H9 (cell line): ENCODE data around the gene CDH23. TPM values are rescaled to one million over a fixed set of nuclear protein-coding genes. Genes with fewer than 3 reads are reported as not detected.

Experiments
- DNase-seq: peaks from one replicate; pipeline ENCODE4 v3.0.0-alpha.2; 2017
- H2AFZ ChIP-seq: one replicate; pipeline ENCODE4 v1.6.1; 2013; ENCODE audit warnings: mild to moderate bottlenecking, low read length, control low read depth, moderate library complexity
- H2AK5ac ChIP-seq: 2 replicates; pipeline ENCODE4 v1.6.1; 2013; ENCODE audit warnings: low read length, control low read depth, mixed read lengths; ENCODE audit not compliant: insufficient read length
- H2BK120ac ChIP-seq: one replicate; pipeline ENCODE4 v1.6.1; 2013; ENCODE audit warnings: low read depth, mild to moderate bottlenecking, low read length, control low read depth, inconsistent platforms; ENCODE audit not compliant: poor library complexity, severe bottlenecking
- H2BK12ac ChIP-seq: 2 replicates; pipeline ENCODE4 v1.6.1; 2013; ENCODE audit warnings: low read length, control low read depth, mixed read lengths, low read depth; ENCODE audit not compliant: insufficient read length
- H2BK15ac ChIP-seq: 2 replicates; pipeline ENCODE4 v1.6.1; 2013; ENCODE audit warnings: low read depth, low read length, control low read depth
- H2BK20ac ChIP-seq: one replicate; pipeline ENCODE4 v1.6.1; 2013; ENCODE audit warnings: low read depth, mild to moderate bottlenecking, low read length, control low read depth, inconsistent platforms; ENCODE audit not compliant: poor library complexity, severe bottlenecking
- H2BK5ac ChIP-seq: 2 replicates; pipeline ENCODE4 v1.6.1; 2013; ENCODE audit warnings: low read length, control low read depth, mixed read lengths; ENCODE audit not compliant: insufficient read length
- H3K14ac ChIP-seq: 2 replicates; pipeline ENCODE4 v1.6.1; 2013; ENCODE audit warnings: low read length, control low read depth; ENCODE audit not compliant: insufficient read depth
- H3K18ac ChIP-seq: 2 replicates; pipeline ENCODE4 v1.6.1; 2013; ENCODE audit warnings: low read depth, mild to moderate bottlenecking, mixed read lengths, low read length, control low read depth; ENCODE audit not compliant: insufficient read length
- H3K23ac ChIP-seq: 2 replicates; pipeline ENCODE4 v1.6.1; 2013; ENCODE audit warnings: low read length, control low read depth, mixed read lengths, low read depth; ENCODE audit not compliant: insufficient read length
- H3K23me2 ChIP-seq: 2 replicates; pipeline ENCODE4 v1.6.1; 2013; ENCODE audit warnings: low read depth, mild to moderate bottlenecking, mixed read lengths, low read length, control low read depth; ENCODE audit not compliant: insufficient read length, poor library complexity, severe bottlenecking
- H3K27ac ChIP-seq: 2 replicates; pipeline ENCODE4 v1.5.1; 2013; ENCODE audit warnings: low read length, control low read depth, mixed read lengths, low read depth; ENCODE audit not compliant: insufficient read length
- H3K27me3 ChIP-seq: 2 replicates; pipeline ENCODE4 v1.6.1; 2013; ENCODE audit warnings: low read length, control low read depth, inconsistent platforms; ENCODE audit not compliant: insufficient read depth
- H3K4ac ChIP-seq: 2 replicates; pipeline ENCODE4 v1.6.1; 2013; ENCODE audit warnings: low read depth, mild to moderate bottlenecking, control low read depth, inconsistent platforms, low read length, moderate library complexity
- H3K4me1 ChIP-seq: 2 replicates; pipeline ENCODE4 v1.6.1; 2013; ENCODE audit warnings: low read length, control low read depth, inconsistent platforms; ENCODE audit not compliant: insufficient read depth
- H3K4me2 ChIP-seq: 2 replicates; pipeline ENCODE4 v1.6.1; 2013; ENCODE audit warnings: low read length, control low read depth, mixed read lengths; ENCODE audit not compliant: insufficient read length, insufficient read depth
- H3K56ac ChIP-seq: 2 replicates; pipeline ENCODE4 v1.6.1; 2013; ENCODE audit warnings: low read depth, mild to moderate bottlenecking, mixed read lengths, low read length, control low read depth; ENCODE audit not compliant: insufficient read length
- H3K79me1 ChIP-seq: 2 replicates; pipeline ENCODE4 v1.6.1; 2013; ENCODE audit warnings: low read depth, mild to moderate bottlenecking, moderate library complexity, low read length, control low read depth, inconsistent platforms; ENCODE audit not compliant: insufficient read depth, poor library complexity, severe bottlenecking
- H3K79me2 ChIP-seq: 2 replicates; pipeline ENCODE4 v1.6.1; 2013; ENCODE audit warnings: low read length, control low read depth, inconsistent platforms; ENCODE audit not compliant: insufficient read depth
- H3K9ac ChIP-seq: 2 replicates; pipeline ENCODE4 v1.6.1; 2013; ENCODE audit warnings: low read length, control low read depth, mixed read lengths; ENCODE audit not compliant: insufficient read length; ENCODE audit errors: extremely low read depth
- H3K9me3 ChIP-seq: one replicate; pipeline ENCODE4 v1.6.1; 2013; ENCODE audit warnings: low read depth, low read length, inconsistent platforms; ENCODE audit not compliant: control insufficient read depth
- H3T11ph ChIP-seq: one replicate; pipeline ENCODE4 v1.6.1; 2013; ENCODE audit warnings: mild to moderate bottlenecking, low read length, control low read depth, inconsistent platforms
- H4K20me1 ChIP-seq: one replicate; pipeline ENCODE4 v1.6.1; 2013; ENCODE audit not compliant: control insufficient read depth, insufficient read length, insufficient read depth
- H4K5ac ChIP-seq: 2 replicates; pipeline ENCODE4 v1.6.1; 2013; ENCODE audit warnings: low read depth, mild to moderate bottlenecking, mixed read lengths, low read length, control low read depth; ENCODE audit not compliant: insufficient read length
- H4K8ac ChIP-seq: replicated peaks from 2 replicates; pipeline ENCODE4 v1.6.1; 2013; ENCODE audit warnings: low read length, control low read depth, mixed read lengths, low read depth; ENCODE audit not compliant: insufficient read length
- H4K91ac ChIP-seq: 2 replicates; pipeline ENCODE4 v1.6.1; 2013; ENCODE audit warnings: low read depth, mild to moderate bottlenecking, moderate library complexity, mixed read lengths, low read length, control low read depth; ENCODE audit not compliant: insufficient read length
- H3K27ac Mint-ChIP-seq, 3 experiments: 2 replicates in 2 of 3; 3 replicates in 1 of 3; pipeline ENCODE4 v1.8.0; 2020 to 2021; ENCODE audit warnings: mixed read lengths in 3 of 3, mild to moderate bottlenecking in 1 of 3, moderate library complexity in 1 of 3
- H3K27me3 Mint-ChIP-seq: 2 replicates; pipeline ENCODE4 v1.8.0; 2021; ENCODE audit warnings: low read depth, mild to moderate bottlenecking, moderate library complexity, mixed read lengths
- H3K36me3 Mint-ChIP-seq, 3 experiments: 2 replicates in 2 of 3; 3 replicates in 1 of 3; pipeline ENCODE4 v1.8.0; 2020 to 2021; ENCODE audit warnings: low read depth in 3 of 3, mixed read lengths in 3 of 3; ENCODE audit not compliant: insufficient read depth in 1 of 3
- H3K4me1 Mint-ChIP-seq, 2 experiments: 2 replicates each; pipeline ENCODE4 v1.8.0; 2020; ENCODE audit warnings: mixed read lengths in 2 of 2
- H3K4me3 Mint-ChIP-seq, 2 experiments: 2 replicates in 1 of 2; 3 replicates in 1 of 2; pipeline ENCODE4 v1.8.0; 2020 to 2021; ENCODE audit warnings: mild to moderate bottlenecking in 2 of 2, mixed read lengths in 2 of 2, moderate library complexity in 1 of 2
- H3K9me3 Mint-ChIP-seq, 2 experiments: 2 replicates in 1 of 2; 3 replicates in 1 of 2; pipeline ENCODE4 v1.8.0; 2020; ENCODE audit warnings: mild to moderate bottlenecking in 2 of 2, mixed read lengths in 2 of 2, moderate library complexity in 1 of 2
- WGBS: extraction: QIAGEN DNeasy Blood & Tissue Kit; methylation state at CpG from one replicate; pipeline ENCODE4 v1.1.7; 2013; ENCODE audit warnings: missing lambda C conversion rate, low lambda C conversion rate, mixed read lengths; ENCODE audit not compliant: insufficient read length; ENCODE audit errors: extremely low coverage; 5-methylcytosine and 5-hydroxymethylcytosine counted together
- total RNA-seq: library from RNA; stranded (reverse); gene quantifications from 2 replicates; pipeline ENCODE4 v1.2.1, GENCODE V29; 2021
- TF ChIP-seq, protein P1 (sequence below): fragments of 200-600 bp; sonication (generic); conservative IDR thresholded peaks from 3 replicates; pipeline ENCODE4 v1.8.0; 2021; ENCODE audit warnings: antibody characterized with exemption, mild to moderate bottlenecking

Gene CDH23
- total RNA-seq, 1 experiment from 2014 or later: 2.1 TPM

DNA sequence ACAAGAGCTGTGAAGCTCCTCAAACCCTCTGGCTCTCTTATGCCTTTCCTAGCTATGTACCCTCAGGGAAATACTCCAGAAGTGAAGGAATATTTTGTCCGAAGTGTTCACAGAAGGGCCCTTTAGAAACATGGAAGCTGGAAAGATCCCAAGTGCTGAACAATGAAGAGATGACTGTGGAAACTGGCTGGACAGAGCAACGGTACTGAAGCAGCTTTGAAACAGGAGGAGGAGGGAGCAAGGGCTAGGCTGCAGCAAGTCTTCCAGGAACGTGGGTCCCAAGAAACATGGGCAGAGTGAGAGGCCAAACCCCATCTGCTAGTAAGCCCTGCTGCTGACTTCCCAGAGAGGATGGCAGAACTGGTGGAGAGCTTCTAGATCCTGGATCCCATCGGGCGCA lies 457.3 kb downstream of the CDH23 start:
- no peak overlapping the region for H4K5ac ChIP-seq
- no peak overlapping the region for H3T11ph ChIP-seq
- peaks cover 9 to 20% of the 10 kb centered on the region in 2 experiments for H3K4me1 Mint-ChIP-seq
- H3K27ac Mint-ChIP-seq: peak overlapping the region in 1 of 3 experiments; percentile 12; a peak in 1 of 7 replicates
- peaks cover 11% of the 10 kb centered on the region; the same call in 1 of the 2 replicates for H3K79me2 ChIP-seq
- H3K9ac ChIP-seq: no peak overlapping the region
- no peaks in the 10 kb centered on the region for H3K9me3 ChIP-seq
- no peak overlapping the region for H3K4me2 ChIP-seq
- H3K27me3 Mint-ChIP-seq: no peaks in the 10 kb centered on the region
- H2BK12ac ChIP-seq: no peak overlapping the region
- no peaks in the 10 kb centered on the region for H3K79me1 ChIP-seq
- no peak overlapping the region for H4K8ac ChIP-seq
- no CpG with 5 or more reads among the region's 5 CpGs for WGBS
- no peak for DNase-seq
- H3K9me3 Mint-ChIP-seq: no peaks in the 10 kb centered on the region; a peak in 1 of 5 replicates
- H4K91ac ChIP-seq: no peak overlapping the region
- H3K14ac ChIP-seq: no peak overlapping the region
- H2AK5ac ChIP-seq: no peak overlapping the region
- H3K4ac ChIP-seq: no peak overlapping the region
- no peaks in the 10 kb centered on the region for H3K23me2 ChIP-seq
- no peak overlapping the region for H2BK5ac ChIP-seq
- no peak overlapping the region for H3K56ac ChIP-seq
- H3K27ac ChIP-seq: no peak overlapping the region
- no peak overlapping the region for H3K23ac ChIP-seq
- no peak overlapping the region for H2BK20ac ChIP-seq
- no peaks in the 10 kb centered on the region for H3K4me1 ChIP-seq
- no peak overlapping the region for H3K18ac ChIP-seq
- H2AFZ ChIP-seq: no peak overlapping the region
- H3K36me3 Mint-ChIP-seq: peaks cover 0 to 8% (median 0%) of the 10 kb centered on the region in 3 experiments; a peak in 2 of 7 replicates
- H2BK120ac ChIP-seq: no peak overlapping the region
- H2BK15ac ChIP-seq: no peak overlapping the region
- no peaks in the 10 kb centered on the region for H4K20me1 ChIP-seq
- no peaks in the 10 kb centered on the region for H3K27me3 ChIP-seq
- H3K4me3 Mint-ChIP-seq: no peak overlapping the region
- TF ChIP-seq, protein P1, sequence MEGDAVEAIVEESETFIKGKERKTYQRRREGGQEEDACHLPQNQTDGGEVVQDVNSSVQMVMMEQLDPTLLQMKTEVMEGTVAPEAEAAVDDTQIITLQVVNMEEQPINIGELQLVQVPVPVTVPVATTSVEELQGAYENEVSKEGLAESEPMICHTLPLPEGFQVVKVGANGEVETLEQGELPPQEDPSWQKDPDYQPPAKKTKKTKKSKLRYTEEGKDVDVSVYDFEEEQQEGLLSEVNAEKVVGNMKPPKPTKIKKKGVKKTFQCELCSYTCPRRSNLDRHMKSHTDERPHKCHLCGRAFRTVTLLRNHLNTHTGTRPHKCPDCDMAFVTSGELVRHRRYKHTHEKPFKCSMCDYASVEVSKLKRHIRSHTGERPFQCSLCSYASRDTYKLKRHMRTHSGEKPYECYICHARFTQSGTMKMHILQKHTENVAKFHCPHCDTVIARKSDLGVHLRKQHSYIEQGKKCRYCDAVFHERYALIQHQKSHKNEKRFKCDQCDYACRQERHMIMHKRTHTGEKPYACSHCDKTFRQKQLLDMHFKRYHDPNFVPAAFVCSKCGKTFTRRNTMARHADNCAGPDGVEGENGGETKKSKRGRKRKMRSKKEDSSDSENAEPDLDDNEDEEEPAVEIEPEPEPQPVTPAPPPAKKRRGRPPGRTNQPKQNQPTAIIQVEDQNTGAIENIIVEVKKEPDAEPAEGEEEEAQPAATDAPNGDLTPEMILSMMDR: no peak
